Astrocyte (in vitro differentiated cells and primary cell): ENCODE measurements around the gene CERS6.

Source experiments
- EZH2 ChIP-seq: IDR thresholded peaks from 2 replicates; pipeline ENCODE4 v1.6.1; 2012; ENCODE audit warnings: mild to moderate bottlenecking, low read length, inconsistent platforms; ENCODE audit not compliant: insufficient read depth
- TF ChIP-seq, protein P1 (sequence below): IDR thresholded peaks from 2 replicates; pipeline ENCODE4 v1.5.1; 2011; ENCODE audit warnings: low read depth, mild to moderate bottlenecking, inconsistent platforms, low read length, moderate library complexity; ENCODE audit not compliant: insufficient read depth

- TF ChIP-seq, protein P1, sequence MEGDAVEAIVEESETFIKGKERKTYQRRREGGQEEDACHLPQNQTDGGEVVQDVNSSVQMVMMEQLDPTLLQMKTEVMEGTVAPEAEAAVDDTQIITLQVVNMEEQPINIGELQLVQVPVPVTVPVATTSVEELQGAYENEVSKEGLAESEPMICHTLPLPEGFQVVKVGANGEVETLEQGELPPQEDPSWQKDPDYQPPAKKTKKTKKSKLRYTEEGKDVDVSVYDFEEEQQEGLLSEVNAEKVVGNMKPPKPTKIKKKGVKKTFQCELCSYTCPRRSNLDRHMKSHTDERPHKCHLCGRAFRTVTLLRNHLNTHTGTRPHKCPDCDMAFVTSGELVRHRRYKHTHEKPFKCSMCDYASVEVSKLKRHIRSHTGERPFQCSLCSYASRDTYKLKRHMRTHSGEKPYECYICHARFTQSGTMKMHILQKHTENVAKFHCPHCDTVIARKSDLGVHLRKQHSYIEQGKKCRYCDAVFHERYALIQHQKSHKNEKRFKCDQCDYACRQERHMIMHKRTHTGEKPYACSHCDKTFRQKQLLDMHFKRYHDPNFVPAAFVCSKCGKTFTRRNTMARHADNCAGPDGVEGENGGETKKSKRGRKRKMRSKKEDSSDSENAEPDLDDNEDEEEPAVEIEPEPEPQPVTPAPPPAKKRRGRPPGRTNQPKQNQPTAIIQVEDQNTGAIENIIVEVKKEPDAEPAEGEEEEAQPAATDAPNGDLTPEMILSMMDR = no peak
- TF ChIP-seq EZH2 = no peak
These were observed 241.6 kb downstream of the CERS6 start for GRCh38 chr2:168697668-168698121.
